ENCODE measurements around the gene SLC6A6.

- TF ChIP-seq EZH2 (IDR thresholded peaks at IDR 0.05; ENCODE audit: insufficient read depth, poor library complexity, severe bottlenecking) (no peak), EZH2phosphoT487 (IDR thresholded peaks at IDR 0.05; ENCODE audit: insufficient read depth, low read depth) (no peak)
These were observed 21.6 kb downstream of the SLC6A6 start for GRCh38 chr3:14423963-14424362.
